HG02938 (cell line): ENCODE measurements around the gene TNIK.

Source experiments
- ATAC-seq: cut with Tn5 transposase; IDR thresholded peaks from one replicate; pipeline ENCODE4 v1.9.1; 2021; ENCODE audit warnings: mild to moderate bottlenecking, moderate library complexity; ENCODE audit not compliant: unreplicated experiment

The TNIK gene

GRCh38 chr3:171201825-171202224 is 258.4 kb downstream of the TNIK start:
- no peak for ATAC-seq

DNA sequence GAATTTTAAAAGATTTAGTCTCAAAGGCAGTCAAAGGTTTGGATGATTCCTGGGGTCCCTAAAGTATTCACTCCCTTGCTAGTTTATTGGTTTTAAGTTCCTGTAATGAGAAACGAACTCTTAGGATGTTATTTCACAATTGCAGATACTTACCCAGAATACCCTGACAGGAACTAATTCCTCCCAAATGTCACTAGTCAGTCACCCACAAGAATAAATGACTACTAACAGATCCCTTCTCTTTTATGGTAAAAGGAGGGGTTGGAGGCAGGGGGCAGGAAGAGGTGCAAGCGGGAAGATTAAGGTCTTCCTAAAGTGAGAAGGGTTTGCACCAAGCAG is 259.5 kb downstream of the TNIK start:
- no peak for ATAC-seq

DNA sequence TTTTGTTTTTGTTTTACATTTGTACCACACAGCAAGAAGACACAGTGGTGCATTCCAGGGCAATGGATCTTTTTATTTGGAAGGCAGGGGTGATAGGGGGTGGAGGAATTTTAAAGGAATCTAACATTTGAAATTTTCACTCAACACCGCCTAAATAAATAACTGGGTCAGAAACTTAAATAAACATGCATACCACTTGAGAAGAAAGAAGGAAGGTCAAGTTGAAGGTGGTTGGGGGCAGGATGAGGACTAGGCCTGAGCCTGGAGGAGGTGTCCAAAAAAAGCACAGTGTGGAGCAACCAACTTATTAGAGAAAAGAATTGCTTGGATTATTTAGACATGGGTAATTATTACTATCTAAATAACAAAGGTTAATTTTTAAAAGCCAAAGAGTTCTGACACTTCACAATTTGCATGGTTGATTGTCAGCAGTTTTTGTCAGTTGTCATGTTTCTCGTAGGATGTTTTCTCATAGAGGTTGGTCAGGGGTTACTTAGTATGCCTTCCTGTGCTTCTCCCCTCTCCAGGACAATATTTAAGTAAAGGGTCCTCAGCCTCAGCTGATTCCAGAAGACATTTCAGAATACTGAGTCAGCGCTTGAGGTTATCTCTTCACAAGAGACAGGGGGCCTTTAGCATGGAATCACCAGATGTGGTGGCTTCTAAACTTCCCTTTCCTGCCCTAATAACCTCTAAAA is 260.0 kb downstream of the TNIK start:
- ATAC-seq = no peak

GRCh38 chr3:171199473-171199829 is 260.8 kb downstream of the TNIK start:
- no peak for ATAC-seq

GRCh38 chr3:171198781-171199472 is 261.3 kb downstream of the TNIK start:
- no peak for ATAC-seq

GRCh38 chr3:171195686-171196085 is 264.5 kb downstream of the TNIK start:
- no peak for ATAC-seq

DNA sequence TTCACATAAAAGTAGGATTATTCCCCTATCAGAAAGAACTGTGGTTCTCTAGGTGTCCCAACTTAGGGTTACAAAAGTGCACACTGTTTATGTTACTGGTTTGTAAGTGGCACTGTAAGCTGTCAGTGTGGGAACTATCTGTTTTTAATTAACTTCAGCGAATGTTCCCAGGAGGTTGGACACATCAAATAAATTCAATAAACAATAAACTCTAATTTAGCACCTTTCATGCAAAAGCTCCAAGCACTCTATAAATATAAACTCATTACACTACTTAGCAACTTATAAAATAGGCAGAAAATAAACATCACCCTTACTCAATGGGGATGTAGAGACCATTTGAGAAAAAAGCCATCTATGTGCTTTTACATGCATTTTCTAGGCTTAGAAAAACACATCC is 265.2 kb downstream of the TNIK start:
- ATAC-seq = no peak

GRCh38 chr3:171193693-171194092 is 266.5 kb downstream of the TNIK start:
- no peak for ATAC-seq

GRCh38 chr3:171192176-171192854 is 267.9 kb downstream of the TNIK start:
- ATAC-seq = no peak

- no peak for ATAC-seq
Measured at GRCh38 chr3:171190668-171191067, 269.5 kb downstream of the TNIK start.

DNA sequence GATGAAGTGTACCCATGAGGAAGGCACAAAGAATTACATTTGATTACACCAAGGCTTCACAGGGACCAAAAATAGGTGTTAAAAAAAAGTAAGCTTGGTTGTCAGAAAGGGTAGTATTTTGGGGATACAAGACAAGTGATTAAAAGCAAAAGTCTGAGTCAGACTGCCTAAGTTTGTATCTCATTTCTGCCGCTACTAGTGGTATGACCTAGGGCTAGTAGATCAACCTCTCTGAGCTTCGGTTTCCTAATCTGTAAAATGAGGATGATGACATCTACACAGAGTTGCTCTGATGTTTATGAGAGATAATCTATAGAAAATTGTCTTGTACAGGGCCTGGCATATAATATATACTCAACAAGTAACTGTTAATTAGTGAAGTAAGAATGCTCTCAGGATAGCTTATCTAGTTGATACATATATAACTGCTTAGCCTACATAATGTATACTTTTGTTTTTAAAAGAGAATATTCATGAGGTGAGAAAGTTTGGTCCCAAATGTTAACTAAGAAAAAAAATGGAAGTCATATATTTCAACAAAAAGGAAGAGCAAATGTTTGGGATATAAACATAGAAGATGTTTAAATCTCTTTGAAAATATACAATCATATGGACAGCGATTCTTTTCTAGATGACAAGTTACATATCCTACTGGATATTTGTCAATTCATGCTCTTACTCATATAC is 270.7 kb downstream of the TNIK start:
- peak; percentile 37 for ATAC-seq

- ATAC-seq = no peak
Measured at GRCh38 chr3:171187706-171188290, 272.4 kb downstream of the TNIK start.

DNA sequence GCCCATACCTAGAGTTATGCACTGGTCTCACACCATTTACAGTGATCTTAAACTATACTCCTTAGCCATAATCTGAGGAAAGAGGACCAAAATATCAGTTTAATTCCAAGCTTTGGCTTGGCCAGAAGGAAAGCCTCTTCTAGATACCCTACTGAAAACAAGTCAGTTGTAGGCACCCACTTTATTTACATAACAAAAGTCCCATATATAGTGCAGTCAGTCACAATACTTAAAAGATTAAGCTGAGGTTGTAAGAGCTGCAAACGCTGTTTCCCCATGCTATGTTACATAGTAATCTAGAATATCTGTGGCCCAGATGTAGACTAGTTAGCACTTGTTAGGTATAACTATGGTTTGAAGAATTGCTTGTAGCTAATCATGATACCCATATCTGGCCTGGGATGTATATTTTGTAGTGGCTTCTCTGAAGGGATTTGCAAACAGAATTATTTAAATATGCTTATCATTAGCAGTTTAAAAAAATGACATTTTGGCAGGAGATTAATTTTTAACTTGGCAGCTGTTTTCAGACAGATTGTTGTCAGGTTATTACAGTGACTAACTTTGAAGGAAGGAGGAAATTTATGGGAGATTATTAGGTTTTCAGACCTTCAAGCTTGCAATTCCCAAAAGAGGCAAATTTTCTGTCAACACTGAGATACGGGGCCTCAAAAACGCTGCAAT is 273.2 kb downstream of the TNIK start:
- no peak for ATAC-seq

DNA sequence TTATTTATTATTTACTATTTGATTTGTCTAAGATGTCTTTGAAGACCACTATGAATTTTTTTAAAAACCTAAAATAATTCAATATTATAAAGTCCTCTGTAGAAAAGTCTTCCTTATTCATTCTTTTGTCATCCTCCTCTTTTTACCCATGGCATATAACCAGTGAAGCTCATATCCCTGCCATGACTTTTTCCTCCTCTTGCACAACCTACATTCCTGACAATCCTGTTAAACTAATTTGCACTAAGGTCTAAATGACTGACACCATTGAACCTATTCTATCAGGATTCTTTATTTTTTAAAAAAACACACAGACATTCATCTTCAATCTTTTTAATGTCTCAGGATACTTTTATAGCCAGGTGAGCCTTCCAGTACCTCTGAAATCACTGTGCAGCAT is 273.8 kb downstream of the TNIK start:
- no peak for ATAC-seq

DNA sequence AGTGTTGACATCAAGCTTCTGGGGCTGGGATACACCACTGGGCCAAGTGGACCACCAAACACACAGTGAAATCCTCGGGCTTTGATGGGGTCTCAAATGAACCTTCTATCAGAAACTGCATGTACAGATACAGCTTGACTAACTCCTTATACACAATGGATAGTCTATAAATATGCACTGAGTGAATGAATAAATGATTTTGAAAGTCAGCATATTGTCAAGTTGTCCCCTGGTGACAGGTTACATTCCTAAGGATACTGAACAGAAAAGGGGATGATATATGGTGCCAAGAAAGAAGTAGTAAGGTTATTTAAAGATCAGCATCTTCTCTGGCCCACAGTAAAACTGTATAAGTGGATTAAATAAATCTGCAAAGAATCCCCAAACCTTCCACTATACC is 274.2 kb downstream of the TNIK start:
- ATAC-seq = no peak

DNA sequence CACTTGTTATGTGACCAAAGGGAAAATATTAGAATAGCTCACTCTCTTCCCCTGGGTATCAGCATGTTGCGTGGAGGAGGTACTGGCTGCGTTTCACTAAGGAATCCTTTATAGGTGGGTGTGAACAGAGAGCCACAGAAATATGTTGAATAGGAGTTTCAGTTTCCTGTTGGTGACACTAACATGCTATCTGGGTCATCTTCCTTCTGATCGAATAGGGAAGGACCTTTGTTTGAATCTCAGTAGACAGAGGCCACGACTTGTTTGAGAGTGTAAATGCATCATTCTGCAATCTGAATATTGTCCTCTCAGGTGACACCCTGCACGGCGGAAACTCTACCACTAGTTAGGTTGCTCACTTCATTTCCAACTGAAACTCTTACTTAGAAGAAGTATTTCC is 275.8 kb downstream of the TNIK start:
- ATAC-seq = peak; percentile 71

- ATAC-seq = no peak
Measured at GRCh38 chr3:171183042-171183441, 277.2 kb downstream of the TNIK start.

DNA sequence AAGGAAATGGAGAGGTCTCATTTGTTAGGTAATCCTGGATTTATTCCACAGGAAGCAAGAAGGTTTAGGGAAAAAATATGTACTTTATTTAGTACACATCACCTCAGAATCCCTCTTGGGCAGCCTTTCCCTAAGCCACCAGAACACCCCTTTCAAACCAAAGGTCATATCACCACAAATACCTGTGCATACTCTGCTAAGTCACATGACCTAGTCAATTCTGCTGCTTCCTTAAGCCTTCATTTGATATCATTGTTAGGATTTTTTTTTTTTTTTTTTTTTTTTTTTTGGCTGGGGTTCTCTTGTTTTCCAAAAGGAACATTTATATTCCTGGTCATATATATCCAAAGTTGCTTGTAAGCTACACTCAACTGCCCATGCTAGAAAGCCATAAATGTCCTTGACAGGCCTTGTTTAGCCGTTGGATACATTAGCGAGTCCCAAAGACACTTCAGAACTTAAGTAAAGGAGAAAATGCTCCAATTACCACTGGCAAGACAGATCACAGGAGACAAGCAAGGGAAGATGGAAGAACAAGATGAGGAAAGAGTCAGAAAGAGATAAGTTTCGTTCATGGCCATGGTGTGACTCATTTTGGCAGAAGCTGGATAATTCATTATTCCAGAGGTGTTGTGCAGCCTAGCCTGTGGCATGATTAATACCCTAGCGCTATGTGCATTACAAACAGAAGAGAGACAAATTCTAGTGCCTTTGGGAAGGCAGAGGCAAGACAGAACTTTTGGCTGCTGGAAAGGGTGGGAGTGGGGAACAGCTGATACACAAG is 278.1 kb downstream of the TNIK start:
- ATAC-seq = no peak

GRCh38 chr3:171178714-171179113 is 281.5 kb downstream of the TNIK start:
- ATAC-seq = no peak

- ATAC-seq = no peak
Measured at GRCh38 chr3:171177553-171177952, 282.7 kb downstream of the TNIK start.
